ENCODE data around the gene RIPPLY2.
"Not testable (repeated sequence)": the region's sequence is repeated elsewhere in the genome, so short reads cannot be mapped to it uniquely, and the experiment has no call there.

The RIPPLY2 gene, protein sequence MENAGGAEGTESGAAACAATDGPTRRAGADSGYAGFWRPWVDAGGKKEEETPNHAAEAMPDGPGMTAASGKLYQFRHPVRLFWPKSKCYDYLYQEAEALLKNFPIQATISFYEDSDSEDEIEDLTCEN

DNA sequence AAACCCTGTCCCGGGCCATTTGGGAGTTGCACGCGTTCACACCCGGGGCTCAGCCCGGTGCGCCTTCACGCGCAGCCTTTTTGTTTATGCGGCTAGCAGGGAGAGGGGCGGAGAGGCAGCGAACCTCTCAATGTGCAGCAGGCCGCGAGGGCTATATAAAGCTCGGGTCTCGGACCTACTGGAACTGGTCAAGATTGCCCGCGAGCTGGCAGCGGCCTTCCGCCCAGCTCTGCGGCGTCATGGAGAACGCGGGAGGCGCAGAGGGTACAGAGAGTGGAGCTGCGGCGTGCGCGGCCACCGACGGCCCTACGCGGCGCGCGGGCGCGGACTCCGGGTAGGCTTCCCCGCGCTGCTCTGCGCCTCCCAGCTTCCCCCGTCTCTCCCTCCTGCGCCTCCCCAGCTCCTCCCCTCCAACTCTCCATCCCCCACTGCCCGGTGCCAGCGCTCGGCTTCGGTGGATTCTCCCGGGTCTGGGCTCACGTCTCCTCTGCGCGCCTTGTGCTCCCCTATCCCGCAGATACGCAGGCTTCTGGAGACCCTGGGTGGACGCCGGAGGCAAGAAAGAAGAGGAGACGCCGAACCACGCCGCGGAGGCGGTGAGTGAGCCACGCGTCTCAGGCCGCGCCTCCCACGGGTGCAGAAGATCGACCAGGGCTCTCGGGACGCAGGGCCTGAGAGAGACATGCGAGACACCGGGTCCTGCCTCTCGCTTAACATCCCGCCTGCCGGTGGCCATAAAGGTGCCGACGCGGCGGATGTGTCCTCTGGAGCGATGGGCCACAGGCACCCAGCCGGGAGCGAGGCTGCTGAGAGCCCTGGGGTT lies at the start of gene RIPPLY2:
Gene RIPPLY2 (plus strand): TSS at position 183 of the 823 bp plus-strand sequence. CDS start 57 bp downstream, at position 240.
- no peak for DNase-seq (ENCODE audit: low read depth)

DNA sequence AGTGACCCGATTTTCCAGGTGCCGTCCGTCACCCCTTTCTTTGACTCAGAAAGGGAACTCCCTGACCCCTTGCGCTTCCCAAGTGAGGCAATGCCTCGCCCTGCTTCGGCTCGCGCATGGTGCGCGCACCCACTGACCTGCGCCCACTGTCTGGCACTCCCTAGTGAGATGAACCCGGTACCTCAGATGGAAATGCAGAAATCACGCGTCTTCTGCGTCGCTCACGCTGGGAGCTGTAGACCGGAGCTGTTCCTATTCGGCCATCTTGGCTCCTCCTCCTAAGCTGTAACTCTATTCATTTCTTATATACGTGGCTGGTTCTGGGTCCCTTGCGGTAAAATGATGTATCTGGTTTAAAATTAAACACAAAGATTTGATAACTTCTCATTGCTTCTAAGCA lies 49.7 kb upstream of the RIPPLY2 start:
- not testable (repeated sequence) for DNase-seq (ENCODE audit: low read depth)

DNA sequence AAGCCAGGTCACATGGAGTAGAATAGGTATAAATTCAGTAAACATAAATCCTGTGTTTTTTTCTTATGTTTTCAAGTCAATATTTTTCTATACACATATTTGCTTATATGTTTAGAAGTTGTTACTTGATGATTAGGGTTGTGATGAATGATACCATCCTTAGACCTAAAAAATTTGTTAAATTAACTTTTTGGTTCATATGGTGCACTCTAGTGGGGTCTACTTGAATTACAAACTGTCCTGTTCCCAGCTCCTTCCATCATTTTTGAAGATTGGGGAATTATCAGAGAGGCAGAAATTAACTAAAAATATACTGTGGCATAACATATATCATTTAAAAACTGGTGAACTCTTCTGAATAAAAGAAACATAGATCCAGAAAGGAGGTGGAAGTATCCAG lies 48.3 kb upstream of the RIPPLY2 start:
- no peak for DNase-seq (ENCODE audit: low read depth)

DNA sequence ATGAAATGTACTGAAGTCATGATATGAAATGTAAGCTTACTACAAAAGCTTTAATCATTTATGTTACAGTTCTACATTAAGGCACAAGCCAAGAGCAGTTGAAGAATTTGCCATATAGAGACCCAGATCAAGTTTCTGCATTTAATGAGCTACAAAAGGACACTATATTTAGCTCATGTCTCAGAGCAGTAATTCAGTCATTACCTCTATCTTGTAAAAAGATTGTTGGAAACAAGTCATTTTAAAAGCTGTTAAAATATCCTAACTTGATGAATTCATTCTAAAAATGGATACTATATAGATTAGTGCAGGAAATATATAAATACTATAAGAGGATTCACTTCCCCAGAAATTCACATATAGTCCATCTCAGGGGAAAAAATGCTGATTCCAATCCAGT lies 45.2 kb upstream of the RIPPLY2 start:
- DNase-seq (ENCODE audit: low read depth): no peak

DNA sequence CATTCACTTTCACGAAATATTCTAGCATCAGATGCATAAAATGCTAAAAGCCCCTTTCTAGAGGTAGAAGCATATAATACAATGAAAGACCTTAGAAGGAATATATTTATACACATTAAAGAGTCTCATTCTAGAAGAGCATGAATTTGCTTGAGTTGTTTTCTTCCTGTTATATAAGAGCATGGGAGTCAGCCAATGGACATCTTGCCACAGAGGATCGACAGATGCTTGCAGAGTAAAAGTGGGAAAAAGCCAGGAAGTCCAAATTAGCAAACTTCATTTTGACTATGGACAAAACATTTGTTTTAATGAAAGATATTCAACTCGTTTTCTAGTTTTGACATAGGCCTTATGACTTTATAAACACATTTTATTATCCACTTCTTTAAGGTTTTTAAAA lies 44.2 kb upstream of the RIPPLY2 start:
- DNase-seq (ENCODE audit: low read depth): no peak

DNA sequence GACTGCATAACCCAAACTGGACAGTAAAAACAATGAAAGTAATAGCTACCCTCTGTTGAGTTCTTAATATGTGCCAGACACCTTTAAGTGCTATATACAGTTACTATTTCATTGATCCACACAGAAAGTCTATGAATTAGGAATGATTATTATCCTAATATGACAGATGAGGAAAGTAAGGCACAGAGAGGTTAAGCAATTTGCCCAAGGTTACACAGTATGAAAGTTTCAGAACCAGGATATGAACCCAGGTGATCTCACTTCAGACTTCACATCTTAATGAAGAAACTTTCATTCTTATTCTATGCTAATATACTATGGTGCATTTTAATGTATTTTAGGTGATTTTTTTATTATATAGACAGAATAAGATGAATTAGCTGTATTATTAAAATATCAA lies 40.6 kb upstream of the RIPPLY2 start:
- DNase-seq (ENCODE audit: low read depth): no peak

DNA sequence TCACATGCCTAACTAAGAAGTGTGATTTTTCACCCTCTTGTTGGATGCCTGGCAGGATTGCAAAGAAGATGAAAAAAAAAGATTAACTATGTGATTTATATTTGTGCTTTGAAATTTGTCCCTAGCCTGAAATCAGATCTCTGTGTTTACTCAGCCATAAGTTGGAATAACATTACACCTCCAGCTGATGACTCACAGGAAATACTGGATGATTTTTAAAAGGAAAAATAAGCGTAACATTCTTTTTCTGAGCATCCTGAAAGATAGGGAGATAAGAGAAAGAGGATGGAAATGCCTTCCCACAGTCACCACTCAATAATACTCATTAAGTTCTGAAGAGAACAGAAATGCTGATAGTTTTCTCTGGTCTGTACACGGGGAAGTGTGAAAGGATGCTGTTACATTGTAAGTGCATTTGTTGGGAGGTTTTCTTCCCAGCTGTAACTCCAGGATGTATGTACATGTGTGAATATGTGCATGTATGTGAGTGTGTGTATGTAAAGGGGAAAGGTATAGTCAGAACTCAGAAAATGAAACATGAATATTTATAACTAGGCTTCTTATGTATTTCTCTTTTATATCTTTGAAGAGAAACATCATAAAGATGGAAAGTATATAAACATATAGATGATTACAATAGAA lies 37.4 kb upstream of the RIPPLY2 start:
- DNase-seq (ENCODE audit: low read depth): no peak

DNA sequence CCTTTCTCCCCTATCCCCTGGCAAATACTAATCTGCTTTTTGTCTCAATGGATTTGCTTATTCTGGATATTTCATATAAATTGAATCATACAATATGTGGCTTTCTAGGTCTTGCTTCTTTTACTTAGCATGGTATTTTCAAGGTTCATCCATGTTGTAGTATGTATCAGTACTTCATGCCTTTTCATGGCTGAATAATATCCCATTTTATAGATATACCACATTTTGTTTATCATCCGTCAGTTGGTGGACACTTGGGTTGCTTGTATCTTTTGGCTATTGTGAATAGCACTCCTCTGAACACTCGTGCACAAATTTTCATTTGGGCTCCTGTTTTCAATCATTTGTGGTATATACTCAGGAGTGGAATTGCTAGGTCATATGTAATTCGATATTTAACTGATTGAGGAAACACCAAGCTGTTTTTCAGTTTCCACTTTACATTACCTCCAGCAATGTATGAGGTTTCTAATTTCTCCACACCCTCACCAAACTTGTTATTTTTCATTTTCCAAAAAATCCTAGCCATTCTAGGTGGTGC lies 30.5 kb upstream of the RIPPLY2 start:
- no peak for DNase-seq (ENCODE audit: low read depth)

DNA sequence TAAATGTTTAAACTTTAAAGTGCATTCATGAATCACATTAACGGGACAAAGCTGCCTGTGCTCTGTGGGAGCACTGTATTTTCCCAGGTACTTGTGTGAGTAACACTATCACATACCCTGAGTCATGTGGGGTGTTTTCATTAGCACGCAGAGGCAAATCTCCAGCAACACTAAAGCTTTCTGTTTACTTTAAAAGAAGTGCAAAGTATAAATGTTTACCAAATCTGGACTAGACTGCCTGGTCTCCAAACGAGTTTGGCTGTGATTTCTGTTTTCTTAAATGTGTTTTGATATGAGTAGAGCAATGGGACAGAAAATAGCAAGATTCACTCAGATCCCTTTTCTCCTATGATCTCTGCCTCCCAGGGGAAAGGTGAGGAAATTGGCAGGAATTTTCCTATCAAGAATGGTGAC lies 28.8 kb upstream of the RIPPLY2 start:
- no peak for DNase-seq (ENCODE audit: low read depth)

DNA sequence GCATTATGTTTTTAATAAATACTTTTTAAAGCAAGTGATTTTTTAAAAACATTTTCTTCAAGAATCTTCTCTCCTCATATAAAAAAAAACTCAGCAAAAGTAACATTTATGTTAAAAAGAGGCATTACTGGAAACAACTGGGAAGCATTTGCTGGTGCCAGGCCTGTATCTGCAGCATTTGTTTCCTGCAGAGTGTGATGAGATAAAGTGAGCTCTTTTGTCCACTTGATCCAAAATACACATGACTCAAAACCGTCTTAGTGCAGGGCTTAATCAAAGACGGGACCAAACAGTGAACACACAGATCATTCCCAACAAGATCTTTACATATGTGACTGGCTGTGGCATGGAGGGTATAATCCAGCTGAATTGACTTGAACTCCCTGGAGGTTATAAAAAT lies 28.3 kb upstream of the RIPPLY2 start:
- no peak for DNase-seq (ENCODE audit: low read depth)

DNA sequence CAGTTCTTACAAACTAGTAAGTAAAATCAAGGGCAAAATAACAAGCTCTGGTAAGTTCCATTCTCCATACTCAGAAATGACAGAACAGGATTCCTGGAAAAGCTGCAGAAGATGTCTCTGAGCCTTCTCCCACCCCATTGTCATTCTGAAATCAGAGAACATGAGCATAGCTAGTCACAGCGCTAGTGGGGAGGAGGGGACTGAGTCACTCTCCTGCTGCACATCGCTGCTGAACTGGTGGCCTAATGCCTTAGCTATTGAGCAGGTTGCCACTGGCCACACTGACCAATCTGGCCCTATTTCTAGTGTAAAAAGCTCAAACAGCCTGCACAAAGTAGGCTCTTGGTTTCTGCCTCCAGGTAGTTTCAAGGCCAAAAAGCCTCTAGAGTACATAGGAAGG lies 26.1 kb upstream of the RIPPLY2 start:
- no peak for DNase-seq (ENCODE audit: low read depth)

DNA sequence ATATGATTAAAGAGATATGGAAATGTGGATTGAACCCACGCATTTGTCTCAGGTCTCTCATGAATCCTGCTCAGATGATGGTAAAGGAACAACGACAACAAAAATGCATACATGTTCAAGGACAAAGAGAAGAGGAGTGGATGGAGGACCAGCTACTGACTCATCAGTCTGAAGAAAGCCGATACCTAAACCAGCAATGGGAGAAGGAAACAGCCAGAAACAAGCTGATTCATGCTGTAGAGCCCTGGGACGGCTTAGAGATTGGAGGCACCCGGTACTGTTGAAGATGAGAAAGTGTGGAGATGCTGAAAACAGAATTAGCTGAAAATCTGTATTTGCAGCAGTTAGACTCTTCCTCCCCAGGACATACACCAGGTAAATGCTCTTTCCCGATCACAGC lies 14.4 kb upstream of the RIPPLY2 start:
- DNase-seq (ENCODE audit: low read depth): no peak

DNA sequence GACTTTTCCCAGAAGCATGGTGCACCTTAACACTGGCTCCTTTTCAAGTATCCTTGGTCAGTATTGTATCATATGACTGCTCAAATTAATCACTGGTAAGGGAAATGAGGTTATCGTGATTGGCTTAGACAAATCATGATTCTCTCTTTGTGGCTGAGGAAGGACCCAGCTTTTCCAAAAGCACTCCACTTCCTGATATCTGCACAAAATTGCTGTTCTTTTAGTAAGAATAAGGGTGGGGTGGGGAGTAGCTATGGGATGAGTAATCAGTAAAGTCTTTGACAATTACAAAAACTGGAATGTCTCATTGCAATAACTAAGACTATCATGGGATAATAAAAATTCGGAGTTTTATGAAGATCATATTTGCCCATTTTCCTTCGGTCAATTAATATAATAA lies 9.0 kb upstream of the RIPPLY2 start:
- no peak for DNase-seq (ENCODE audit: low read depth)

DNA sequence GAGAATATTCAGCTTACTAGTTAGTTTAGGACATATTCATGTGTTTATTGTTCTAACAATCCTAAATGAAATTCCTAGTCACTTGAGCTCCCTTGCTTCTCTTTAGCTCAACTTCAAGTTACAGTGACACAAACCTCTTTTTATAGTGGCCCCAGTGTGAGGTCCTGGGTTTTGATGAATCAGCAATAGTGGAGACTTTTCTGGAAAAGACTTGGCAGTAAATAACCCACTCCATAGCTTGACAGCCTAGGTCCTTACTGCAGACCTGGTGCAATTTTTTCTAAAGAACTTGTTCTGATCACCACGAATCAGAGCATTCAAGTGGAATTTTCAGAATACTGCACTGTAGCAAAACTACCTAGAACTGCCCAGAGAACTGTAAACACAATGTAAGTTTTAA lies 6.9 kb upstream of the RIPPLY2 start:
- DNase-seq (ENCODE audit: low read depth): no peak

DNA sequence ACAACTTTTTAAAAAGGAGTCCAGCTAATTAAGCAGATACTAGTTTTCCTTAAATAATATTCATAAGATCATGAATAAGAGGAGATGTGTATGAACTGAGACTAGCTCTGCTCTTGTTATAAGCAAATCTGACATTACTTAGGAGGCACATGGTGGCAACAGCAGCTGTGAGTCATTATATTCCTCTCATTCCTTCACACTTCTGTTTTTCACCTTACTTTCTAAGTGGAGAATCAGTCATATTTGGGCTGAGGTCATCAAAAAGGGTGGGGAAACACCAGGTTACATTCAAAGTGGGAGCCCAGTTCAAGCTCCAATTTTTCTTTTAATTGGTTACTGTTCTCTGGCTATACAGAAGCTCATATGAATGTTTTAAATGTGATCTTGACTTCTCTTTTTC lies 6.0 kb upstream of the RIPPLY2 start:
- DNase-seq (ENCODE audit: low read depth): no peak

DNA sequence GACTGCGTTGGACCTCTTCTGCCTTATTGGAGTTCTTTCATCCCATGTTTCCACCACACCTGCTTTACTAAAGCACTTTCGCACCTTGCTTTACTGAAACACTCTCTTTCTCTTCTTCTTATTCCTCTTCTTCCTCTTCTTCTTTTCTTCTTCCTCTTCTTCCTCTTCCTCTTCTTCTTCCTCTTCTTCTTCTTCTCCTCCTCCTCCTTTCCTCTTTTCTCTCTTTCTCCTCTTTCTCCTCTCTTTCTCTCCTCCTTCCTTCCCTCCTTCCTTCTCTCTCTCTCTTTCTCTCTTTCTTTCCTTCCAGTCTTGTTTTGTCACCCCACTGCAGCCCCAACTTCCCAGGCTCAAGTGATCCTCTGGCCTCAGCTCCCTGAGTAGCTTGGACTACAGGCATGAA lies 4.0 kb upstream of the RIPPLY2 start:
- DNase-seq (ENCODE audit: low read depth): no peak

DNA sequence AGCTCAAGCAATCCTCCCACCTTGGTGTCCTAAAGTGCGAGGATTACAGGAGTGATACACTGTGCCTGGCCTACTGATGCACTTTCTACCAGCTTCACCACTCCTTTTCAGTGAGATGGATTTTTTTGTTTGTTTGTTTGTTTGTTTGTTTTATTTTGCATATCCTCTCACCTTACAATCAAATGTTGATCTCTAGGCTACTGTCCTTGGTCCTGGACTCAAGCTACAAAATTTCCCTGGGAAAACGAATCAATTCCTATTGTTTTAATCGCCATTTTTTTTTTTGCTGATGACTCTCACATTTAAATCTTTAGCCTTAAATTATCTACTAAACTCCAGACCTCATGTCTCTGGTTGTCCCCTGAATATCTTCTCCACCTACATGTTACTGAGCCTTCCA lies 3.5 kb upstream of the RIPPLY2 start:
- no peak for DNase-seq (ENCODE audit: low read depth)

DNA sequence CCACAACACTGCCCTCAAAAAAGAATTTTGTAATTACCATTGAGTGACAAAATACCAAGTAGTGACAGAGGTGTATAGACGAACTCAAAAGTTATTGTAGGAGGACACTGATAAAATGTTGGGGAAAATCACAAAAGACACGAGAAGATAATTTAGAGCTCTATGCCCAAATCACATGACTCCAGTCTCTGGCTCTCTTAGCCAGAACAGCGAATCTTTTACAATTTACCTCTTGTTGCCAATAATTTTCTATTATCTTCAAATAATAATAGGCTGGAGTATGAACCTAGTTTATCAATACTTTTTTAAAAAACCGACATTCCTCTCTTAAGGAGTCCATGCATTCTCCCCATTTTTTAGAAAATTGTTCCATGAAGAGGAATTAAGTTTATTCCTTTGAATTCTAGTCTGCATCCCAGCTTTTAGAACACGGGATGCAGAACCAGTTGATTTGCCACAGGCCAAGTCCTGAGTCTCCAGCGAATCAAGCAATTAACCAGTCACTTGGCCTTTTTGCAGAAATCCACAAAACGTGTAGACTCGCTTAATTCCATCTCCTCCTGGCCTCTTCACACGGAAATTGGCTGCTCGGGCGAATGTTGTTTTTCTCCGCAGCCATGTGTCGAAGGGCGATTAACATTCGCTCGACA lies 507 bp upstream of the RIPPLY2 start:
- no peak for DNase-seq (ENCODE audit: low read depth)

DNA sequence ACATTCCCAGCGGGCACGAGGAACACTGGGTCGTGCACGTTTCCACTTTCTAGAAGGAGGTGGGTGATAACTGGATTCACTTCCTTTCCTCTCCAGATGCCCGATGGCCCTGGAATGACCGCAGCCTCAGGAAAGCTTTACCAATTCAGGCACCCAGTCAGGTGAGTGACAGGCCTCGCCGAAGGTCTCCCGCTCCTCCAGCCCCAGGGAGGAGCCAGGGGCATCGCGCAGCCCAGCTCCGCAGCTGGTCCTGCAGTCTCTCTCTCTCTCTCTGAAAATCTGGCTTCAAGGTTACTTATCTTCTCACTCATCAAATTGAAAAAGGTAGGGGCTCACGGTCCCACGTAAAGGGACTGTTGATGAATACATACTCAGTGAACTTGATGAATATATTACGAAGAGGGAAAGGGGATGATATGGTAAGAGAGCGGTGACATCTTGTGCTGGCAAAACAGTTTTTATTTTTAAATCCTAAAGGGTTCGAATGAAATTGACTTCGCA lies 891 bp downstream of the RIPPLY2 start:
- DNase-seq (ENCODE audit: low read depth): no peak

DNA sequence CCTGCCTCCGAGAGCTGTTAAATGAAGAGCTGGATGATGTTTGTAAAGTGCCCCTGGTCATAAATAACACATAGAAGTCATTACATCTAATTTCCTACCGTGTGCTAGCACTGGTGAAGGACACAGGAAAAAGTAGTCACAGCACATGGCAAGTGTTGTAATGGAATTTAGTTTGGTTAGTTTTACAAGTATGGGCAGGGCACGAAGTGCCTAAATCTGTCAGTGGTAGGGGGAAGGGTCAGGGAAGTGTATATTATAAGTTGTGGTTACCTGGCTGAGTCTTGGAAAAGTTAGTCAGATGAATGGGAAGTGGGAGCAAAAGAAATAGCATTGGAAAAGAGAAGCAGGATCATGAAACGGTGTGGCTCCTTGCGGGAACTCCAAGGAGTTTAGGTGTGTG lies 1.6 kb downstream of the RIPPLY2 start:
- DNase-seq (ENCODE audit: low read depth): no peak

DNA sequence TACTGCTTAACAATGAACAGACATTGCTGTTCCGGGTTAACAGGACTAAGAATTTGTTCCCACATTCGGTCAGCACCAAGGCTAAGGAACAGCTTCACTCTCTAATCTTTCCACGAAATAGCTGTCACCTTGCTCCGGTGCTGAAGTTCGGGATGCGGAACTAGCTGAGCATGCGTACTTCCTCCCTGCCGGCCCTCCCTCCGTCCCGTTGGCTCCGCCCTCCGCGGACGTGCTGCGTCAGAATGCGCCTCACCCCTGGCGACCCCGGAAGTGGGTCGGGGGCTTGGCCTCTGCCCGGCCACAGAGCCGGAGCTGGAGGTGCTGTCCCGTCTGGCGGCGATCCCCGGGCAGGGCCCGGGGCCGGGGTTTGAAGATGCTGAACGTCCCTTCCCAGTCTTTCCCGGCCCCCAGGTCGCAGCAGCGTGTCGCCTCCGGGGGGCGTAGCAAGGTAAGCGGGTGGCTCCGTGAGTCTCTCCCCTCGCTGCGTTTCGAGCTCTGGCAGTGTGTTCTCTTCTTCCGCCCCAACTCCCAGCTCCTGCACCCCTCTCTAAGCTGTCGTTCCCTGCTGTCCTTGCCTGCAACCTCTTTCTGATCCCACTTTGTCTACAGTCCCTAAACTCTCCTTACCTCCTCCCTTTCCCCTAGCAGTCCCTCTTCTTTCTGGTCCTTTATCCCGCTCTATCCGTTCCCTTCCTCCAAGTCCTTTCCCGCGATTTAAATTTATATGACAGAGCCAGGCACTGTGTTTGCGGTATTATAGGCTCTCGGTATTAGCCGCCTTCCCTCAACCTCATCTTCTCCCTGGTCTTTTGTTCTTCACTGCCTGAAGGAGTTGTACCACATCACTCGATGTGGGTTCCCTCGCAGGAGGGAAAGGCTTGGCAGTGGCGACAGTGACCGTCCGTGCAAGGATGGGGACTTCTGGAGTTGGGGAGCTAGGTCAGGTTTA lies 6.5 kb downstream of the RIPPLY2 start, which contains the start of gene CYB5R4:
Gene CYB5R4 (plus strand): TSS at position 280 of the 949 bp plus-strand sequence. CDS start 94 bp downstream, at position 374.
- peak; percentile 91 for DNase-seq (ENCODE audit: low read depth)

Data from stimulated activated CD8-positive, alpha-beta memory T cell treated with anti-CD3 and anti-CD28 coated beads, Interleukin-15, amount 100 ng/mL, for 1 hour (primary cell).